Stimulated activated CD4-positive, alpha-beta T cell treated with anti-CD3 and anti-CD28 coated beads, TNF-alpha, amount 100 ng/mL, for 48 hours (primary cell): Measurements from ENCODE around the gene NR2C2.

Source experiments
- DNase-seq, 3 donors: peaks; one replicate each; pipeline ENCODE4 v3.0.0-alpha.2; 2020; ENCODE audit warnings: low read depth in 3 of 3

NR2C2 gene

DNA sequence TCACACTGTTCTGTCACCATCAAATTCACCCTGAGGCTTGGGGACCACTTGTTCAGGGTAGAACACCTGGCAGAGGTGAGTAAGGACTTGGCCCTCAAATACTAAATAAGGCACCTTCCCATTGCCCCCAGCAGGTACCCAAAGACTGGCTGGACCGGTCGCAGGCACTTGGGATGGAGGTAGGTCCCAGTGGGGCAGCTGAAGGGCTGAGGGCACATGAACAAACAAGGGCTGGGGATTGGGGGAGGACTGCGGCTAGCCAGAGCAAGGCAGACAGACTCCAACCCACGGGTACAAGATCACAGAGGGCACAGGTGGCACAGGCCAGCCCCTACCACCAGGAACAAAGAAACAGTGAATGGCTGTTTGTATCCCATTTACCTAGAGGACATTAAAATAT lies 115.9 kb downstream of the NR2C2 start:
- no peak for DNase-seq

DNA sequence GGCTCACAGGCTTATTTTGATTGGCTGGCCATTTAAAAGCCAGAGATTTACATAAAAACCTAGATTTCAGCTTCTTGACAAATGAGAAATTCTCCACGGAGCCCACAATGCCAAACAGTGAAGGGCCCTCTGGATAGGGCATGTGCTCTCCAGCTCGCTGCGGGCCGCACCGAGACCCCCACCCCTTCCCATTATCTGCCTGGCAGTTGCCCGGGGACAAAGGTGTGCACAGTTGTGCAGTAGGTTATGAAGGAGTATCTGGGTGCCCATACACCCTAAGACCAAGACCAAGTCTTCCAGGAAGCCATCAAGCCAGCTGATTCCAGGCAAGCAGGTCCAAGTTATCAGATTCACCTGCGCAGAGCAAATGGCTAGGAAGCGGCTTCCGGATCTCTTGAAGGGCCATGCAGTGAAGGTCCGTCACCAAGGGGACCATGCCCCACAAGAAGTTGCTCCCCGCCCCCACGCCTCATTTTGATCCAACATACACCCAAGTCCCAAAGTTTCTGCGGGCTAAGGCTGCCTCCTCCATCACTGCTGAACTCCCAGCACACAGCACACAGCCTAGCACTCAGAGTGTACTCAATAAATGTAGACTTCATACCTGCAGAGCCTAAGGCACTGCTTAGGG lies 116.4 kb downstream of the NR2C2 start:
- no peak for DNase-seq

DNA sequence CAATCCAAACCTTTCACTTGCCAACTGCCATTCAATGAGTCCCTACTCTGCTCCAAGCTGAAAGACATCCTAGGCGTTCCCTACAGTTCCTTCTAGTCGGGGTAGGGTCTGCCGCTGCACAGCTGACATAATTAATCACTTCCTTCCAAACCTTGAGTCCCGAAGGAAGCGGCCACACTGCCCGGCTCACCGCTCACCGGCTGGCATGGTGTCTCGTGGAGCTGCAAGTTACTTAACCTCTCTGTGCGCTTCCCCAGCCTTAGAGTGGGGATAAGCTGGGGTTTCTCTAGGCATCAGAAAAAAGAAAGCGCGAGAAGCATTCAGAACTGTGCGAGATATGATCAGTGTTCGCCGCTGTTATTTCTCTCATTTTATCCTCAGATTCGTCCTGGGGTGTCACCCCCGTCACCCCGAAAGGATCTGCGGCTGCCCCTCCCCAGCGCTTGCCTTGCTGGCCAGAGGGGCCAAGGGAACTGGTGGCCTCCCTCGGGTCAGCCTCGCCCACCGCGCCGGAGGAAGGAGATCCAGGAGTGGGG lies 117.0 kb downstream of the NR2C2 start:
- DNase-seq: peak in 2 of 3 donors; percentile 6 to 14

DNA sequence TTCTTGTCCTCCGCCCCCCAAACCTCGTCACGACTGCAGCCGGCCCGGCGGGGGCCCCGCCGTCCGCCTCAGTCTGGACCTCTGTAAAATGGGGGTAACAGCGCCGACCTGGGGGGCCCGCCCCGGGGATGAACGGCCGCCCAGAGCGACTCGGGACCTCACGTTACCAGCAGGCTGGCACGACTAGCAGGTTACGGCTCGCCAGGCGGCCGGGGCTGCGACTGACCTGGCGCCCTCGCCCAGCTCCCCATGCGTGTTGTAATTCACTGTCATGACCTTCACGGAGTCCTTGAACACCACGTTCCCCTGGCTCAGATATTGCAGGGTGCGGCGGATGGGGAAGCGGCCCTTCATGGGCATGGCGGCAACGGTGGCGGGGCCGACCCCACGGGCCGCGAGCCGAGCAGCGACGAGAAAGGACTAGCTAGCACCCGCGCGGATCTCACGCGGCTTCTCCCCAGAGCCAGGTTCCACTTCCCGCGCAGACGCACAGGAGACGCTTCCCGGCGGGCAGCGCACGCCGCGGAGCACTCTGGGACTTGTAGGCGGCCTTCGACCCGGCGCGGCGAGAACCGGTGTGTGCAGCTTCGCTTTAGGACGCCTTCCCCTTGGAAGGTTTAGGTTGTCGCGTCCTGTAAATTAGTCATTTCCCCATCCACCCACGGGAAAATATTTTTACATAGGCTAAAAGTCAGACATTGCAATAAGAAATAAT lies 117.6 kb downstream of the NR2C2 start, which contains the start of gene MRPS25:
MRPS25 (minus strand) TSS at position 481 of the 715 bp plus-strand sequence; CDS start at position 360, 121 bp downstream.
- DNase-seq: peak; percentile 79 to 89 (median 84)

DNA sequence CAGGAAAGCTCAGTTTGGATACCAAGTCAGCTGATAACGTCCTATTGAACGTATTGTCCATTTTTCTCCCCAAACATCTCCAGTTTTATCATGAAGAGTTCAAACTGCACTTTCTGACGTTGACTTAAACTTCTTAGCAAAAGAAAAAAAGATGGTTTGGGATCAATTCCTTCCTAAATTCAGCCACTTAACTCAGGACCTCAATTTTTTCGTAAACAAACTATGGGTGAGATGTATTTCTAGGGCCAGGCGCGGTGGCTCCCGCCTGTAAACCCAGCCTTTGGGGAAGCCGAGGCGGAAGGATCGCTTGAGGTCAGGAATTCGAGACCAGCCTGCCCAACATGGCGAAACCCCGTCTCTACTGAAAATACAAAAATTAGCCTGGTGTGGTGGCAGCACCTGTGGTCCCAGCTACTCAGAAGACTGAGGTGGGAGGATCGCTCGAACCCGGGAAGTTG lies 118.2 kb downstream of the NR2C2 start:
- no peak for DNase-seq

DNA sequence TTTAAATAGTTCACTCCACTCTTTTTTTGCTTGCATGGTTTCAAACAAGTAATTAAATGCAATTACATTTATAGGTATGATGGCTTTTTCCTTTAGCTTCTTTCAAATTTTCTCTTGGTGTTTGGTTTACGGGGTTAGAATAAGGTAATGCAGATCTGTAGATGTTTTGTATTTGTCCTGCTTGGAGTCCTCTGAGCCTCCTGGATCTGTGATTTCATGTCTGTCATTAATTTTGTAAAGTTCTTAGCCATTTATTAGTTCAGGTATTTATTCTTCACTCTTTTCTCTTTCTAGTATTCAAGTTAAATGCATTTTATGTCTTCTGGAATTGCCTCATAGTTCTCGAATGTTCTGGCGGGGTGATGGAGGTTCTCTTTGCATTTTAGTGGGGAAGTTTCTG lies 119.1 kb downstream of the NR2C2 start:
- DNase-seq: no peak

DNA sequence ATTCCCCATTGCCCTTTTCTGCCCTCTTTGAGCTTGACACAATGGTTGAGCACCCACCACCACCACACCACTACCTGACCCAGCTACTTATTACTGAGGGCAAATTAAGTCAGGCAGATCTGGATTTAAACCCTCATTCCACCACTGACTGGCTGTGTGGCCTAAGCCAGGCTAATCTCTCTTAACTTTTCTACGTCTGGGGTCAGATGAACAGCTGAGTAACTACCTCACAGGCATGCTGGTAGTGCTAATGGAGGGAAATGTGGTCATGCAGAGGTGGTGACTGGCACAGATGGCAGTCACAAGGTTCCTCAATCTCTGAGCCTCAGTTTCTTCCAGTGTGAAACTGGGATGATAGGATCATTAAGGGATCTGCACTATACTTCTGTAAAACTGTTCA lies 122.1 kb downstream of the NR2C2 start:
- DNase-seq: no peak

DNA sequence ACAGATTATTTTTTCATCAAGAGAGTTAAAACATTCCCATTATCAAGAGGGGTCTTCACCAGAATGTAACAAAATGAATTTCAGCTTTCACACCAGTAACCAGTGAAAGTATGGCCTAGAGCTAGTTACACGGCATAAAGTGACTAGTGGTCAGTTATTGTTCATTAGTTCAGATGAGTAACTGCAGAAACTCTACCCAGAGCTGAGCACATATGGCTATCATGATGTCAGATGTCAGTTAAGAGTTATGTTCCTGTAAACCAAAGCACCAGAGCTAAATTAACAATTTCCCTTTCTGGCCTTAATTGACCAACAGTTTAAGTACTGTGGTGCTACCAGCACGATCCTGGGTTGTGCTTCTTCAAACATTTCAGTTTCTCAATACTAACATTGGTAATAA lies 124.3 kb downstream of the NR2C2 start:
- DNase-seq: no peak

DNA sequence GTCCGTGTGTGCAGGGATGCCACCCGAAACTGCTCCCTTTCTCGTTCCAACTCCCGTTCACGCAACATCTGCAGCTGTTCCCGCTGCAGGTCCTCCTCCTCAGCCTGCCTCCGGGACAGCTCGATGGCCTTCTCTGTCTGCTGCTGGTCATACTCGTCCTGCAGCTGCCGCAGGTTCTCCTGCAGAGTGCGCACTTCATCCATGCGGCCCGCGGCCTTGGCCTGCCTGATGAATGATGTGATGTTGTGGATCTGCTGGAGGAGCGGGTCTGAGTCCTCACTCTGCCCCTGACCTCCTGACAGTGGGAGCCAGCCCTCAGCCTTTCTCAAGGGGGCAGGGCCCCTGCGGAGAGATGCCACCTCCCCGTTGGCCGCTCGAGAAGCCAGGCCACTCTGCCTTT lies 127.1 kb downstream of the NR2C2 start:
- DNase-seq: no peak

DNA sequence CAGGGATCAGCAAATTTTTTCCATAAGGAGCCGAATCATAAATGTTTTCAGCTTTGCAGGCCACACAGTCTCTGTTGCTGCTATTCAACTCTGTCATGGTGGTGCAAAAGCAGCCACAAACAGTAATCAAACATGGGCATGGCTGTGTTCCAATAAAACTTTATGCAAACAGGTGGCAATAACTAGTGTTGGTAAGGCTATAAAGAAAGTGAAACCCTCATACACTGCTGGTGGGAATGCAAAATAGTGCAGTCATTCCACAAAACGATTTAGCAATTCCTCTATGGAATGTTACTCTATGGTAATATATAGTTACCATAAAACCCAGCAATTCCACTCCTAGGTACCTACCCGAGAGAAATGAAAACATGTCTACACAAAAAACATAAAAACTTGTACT lies 131.7 kb downstream of the NR2C2 start:
- DNase-seq: no peak

DNA sequence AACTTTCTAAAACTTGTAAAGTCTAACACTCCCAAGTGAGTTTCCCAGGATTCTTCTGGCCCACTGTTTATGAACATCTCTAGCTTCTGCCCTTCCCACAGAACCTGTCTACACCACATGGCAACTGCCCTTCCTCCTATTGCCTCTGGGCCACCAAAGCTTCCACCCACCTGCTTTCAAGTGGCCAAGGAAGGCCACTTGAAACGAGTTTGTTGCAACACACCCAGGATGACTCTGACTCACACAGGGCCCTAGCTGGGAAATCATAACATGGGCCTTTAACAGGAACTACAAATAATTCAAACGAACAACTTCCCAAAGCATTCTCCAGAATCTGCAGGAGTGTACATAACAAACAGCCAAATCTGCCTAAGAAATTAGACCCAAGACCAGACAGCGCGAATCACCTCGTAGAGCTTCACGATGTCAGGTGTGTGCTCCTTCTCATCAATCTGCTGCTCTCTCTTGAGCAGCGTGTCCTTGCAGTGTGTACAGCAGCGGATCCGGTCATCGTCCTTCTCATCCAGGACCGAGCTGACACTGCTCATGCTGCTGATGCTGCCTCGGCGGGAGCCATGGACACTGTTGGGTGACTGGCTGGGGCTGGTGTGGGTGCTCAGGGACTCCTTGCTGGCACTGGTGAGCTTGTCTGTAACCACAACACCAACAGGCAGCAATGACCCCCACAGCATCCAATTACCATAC lies 134.7 kb downstream of the NR2C2 start:
- no peak for DNase-seq

DNA sequence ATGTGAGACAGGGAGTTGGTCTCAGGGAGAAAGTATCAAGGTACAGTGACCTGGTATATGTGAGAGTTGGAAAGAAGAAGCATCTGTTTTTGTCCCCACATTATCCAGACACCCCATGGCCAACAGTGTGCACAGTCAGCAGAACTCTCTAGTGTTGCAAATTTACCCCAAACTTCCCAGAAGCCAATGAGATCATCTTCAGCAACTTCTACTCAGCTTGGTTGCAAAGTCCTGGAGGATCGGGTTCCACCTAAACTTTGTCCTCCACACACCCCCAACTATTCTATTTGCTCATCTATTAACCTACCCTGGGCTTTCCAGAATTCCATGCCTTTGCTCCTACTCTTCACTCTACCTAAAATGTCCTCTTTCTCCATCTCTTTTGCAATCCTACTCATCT lies 135.9 kb downstream of the NR2C2 start:
- no peak for DNase-seq

DNA sequence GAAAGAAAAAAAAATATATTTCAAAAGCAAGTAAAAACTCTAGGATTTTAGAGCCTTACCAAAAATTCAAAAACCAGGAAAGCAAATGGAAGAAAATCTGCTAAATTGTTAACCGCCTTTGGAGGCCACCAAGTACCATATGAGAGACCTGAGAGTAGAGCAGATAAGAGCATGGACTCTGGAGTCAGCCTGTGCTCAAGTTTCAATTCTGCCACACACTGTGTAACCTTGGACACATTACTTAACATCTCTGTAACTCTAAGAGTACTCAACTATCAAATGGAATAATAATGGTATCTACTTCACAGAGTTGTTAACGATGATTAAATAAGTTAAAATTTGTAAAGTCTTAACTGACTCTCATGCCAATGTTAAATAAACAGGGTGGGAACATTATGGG lies 138.9 kb downstream of the NR2C2 start:
- no peak for DNase-seq

DNA sequence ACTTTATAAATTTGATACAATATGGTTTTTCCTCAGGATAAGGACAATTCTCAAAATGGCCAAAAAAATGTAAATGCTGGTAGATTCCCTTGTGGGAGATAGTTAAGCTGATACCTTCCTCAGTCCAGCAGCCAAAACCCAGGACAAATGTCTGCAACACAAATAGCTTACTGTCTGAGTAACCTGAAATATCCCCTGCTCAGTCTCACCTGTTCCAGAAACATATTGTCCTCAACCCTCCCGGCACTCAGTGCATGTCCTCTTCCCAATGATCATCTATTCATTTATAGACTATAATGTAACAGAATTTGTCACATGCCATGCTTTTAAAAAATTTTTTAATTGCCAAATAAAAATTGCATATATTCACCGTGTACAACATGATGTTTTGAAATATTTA lies 139.3 kb downstream of the NR2C2 start:
- no peak for DNase-seq

DNA sequence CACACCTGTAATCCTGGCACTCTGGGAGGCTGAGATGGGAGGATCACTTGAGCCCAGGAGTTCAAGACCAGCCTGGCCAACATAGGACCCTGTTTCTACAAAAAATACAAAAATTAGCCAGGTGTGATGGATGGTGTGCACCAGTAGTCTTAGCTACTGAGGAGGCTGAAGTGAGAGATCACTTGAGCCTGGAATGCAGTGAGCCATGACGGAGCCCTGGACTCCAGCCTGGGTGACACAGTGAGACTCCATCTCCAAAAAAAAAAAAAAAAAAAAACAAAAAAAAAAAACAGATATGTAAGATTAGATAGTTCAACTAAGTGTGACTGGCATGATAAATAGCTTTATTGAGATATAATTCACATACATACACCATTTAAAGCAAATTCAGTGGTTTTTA lies 141.8 kb downstream of the NR2C2 start:
- DNase-seq: no peak

DNA sequence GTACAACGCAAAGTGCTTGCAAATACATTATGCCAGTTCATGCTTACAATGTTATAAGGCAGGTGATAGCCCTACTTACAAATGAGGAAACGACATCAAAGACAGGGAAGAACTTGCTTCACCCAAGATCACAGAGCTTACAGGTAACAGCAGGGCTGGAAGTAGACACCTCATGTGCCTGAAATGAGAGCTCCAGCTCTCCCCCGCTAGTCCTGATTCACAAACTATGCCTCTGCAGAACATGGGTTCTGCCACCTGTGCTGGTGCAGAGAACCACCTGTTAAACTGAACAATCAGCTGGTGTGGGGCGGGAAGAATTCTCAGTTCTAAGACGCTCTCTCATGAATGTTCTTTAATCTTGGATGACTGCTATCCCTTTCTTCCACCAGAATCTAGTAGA lies 144.2 kb downstream of the NR2C2 start:
- DNase-seq: no peak

DNA sequence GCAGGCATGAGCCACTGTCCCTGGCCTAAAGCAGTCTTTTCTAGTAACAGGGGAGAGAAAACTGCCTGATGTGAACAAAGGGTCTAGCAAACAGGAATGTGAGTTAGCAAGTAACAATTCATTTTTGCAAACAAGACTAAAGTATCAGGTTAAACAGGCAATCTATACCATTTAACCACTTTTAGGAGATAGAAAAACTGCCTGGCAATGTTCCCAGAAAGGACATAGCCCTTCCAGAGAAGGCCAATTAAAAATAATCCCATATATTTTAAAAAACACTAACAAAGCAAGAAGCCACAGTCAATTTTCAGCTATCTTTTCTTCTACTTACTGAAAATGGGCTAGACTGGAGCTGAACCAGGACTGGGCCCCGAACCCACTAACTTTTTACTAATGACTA lies 145.3 kb downstream of the NR2C2 start:
- DNase-seq: no peak

DNA sequence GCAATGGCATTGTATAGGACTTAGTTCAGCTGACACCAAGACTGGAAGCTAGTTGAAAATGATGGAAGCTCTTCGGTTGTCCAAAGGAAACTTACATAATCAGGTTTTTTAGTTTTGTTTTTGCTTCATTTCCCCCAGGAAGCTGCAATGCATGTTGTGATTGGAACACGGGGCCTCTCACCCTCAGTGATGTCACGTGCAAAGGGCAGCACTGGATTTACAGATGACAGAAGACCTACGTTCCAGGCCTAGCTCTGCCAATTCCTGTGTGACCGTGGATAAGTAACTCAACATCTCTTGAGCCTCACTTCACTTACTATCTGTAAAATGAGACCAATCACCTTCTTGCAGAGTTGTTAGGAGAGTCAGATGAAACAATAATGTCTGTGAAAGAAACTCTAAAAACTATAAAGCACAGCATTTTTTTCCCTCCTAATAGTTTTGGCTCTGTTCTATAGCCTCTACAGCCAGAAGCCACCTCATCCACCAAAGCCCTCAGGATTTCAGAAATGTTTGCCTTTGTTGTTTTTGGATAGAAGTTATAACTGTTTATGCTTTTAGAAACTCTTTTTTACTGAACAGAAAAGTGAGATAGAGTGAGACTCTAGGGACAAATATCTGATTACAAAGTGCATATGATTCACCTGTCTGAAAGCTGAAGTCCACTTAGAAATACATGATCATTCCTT lies 146.9 kb downstream of the NR2C2 start:
- no peak for DNase-seq

DNA sequence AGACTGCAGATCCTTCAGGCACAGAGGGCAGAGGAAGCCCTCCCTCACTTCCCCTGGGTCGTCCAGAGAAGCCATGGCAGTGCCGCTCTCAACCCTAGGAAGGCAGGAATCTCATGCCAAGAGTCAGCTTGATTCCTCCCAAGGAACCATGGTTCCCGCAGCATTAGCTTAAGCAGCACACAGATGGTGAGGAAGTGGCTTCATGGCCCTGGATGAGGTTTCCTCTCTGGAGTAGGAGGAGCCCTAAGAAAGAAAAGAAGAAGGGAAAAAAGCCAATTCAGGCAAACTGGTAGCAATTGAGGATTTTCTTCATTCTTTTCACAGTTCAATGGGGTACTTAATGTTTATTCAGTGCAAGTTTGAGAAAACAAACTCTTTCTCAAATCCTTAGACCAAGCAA lies 148.7 kb downstream of the NR2C2 start:
- no peak for DNase-seq

DNA sequence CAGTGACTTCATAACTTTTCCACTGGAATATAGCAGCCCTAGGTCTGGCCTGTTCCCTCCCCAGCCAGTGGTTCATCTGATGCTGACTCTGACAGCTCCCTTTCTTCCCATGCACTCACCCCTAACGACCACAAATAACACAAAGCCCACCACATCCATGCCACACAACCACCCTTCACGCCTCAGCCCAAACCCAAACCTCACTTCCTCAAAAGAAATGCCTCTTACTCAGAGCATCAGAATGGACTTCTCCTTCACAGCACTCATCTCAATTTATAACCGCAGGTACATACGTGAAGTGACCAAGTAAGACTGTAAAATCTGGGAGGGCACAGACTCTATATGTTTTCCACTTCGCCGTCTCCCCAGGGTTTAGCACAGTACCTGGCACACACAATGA lies 150.5 kb downstream of the NR2C2 start:
- DNase-seq: no peak
